K562 (cell line): ENCODE measurements around the gene LETM1. TPM values are rescaled to one million over a fixed set of nuclear protein-coding genes. Genes with fewer than 3 reads are reported as not detected.

ENCODE experiments used
- ATAC-seq: fragments of 200-7000 bp; cut with Tn5 transposase; 3 replicates; pipeline ENCODE4 v1.9.1; 2020; ENCODE audit warnings: moderate library complexity
- BruUV-seq: library from RNA; stranded (reverse); fragments of 400-500 nt; replicated peaks from 2 replicates; lab custom pipeline; 2021; lab: Mats Ljungman, UMichigan
- CTCF ChIA-PET: fragments of 300-600 bp; formaldehyde crosslinking; extraction: SDS; loops from one replicate; lab custom pipeline; 2021; ENCODE audit warnings: low intra/inter-chr PET ratio; lab: Yijun Ruan, JAX
- POLR2A ChIA-PET: fragments of 300-600, 350-650 bp; sonication (Branson Sonifier 250); formaldehyde crosslinking; extraction: SDS; loops from one replicate; lab custom pipeline; 2021; ENCODE audit warnings: antibody characterized with exemption, inconsistent platforms; lab: Yijun Ruan, JAX
- DNase-seq, 4 experiments: peaks; one replicate each; pipeline versions ENCODE4 v3.0.0 to v3.0.0-alpha.2; 2011 to 2018; ENCODE audit warnings: low spot score in 3 of 4, mixed read lengths in 3 of 4; ENCODE audit errors: extremely low read depth in 1 of 4
- FAIRE-seq: peaks from 2 replicates; lab custom pipeline; 2011; peaks lifted over from hg19 to GRCh38; lab: Jason Lieb, UNC
- H2AFZ ChIP-seq: 2 replicates; pipeline ENCODE4 v1.6.0; 2011; ENCODE audit warnings: low read depth, low read length, control low read depth, inconsistent platforms
- H3K27ac ChIP-seq: fragments of 200-600 bp; 3 replicates; pipeline ENCODE4 v1.8.0; 2011; ENCODE audit warnings: low read depth, mild to moderate bottlenecking, control low read depth, inconsistent platforms, low read length, moderate library complexity, mixed read lengths; ENCODE audit errors: extremely low read depth
- H3K27me3 ChIP-seq, 2 experiments: fragments of 300-600 bp in 1 of 2; 2 replicates in 1 of 2; 3 replicates in 1 of 2; pipeline versions ENCODE4 v1.6.0 to v1.8.0; 2011; ENCODE audit warnings: inconsistent platforms in 2 of 2, low read length in 2 of 2, mild to moderate bottlenecking in 1 of 2, mixed read lengths in 1 of 2, moderate library complexity in 1 of 2; ENCODE audit not compliant: control insufficient read depth in 2 of 2, insufficient read depth in 2 of 2
- H3K36me3 ChIP-seq: fragments of 300-600 bp; 3 replicates; pipeline ENCODE4 v1.8.0; 2011; ENCODE audit warnings: mild to moderate bottlenecking, low read length, inconsistent platforms; ENCODE audit not compliant: control insufficient read depth, insufficient read depth
- H3K4me1 ChIP-seq, 2 experiments: fragments of 200-600 bp in 1 of 2; replicated peaks in 1 of 2; 2 replicates in 1 of 2; 3 replicates in 1 of 2; pipeline versions ENCODE4 v1.5.1 to v1.8.0; 2011; ENCODE audit warnings: inconsistent platforms in 2 of 2, low read length in 2 of 2, mild to moderate bottlenecking in 1 of 2, mixed read lengths in 1 of 2, moderate library complexity in 1 of 2; ENCODE audit not compliant: control insufficient read depth in 2 of 2, insufficient read depth in 2 of 2
- H3K4me2 ChIP-seq: 2 replicates; pipeline ENCODE4 v1.6.1; 2011; ENCODE audit warnings: low read length, control low read depth, inconsistent platforms, mixed read lengths; ENCODE audit not compliant: insufficient read depth
- H3K4me3 ChIP-seq: fragments of 200-600 bp; sonication (generic), shearing (Covaris generic); 2 replicates; pipeline ENCODE4 v1.5.1; 2016; ENCODE audit warnings: control low read depth, inconsistent platforms
- H3K79me2 ChIP-seq: fragments of 200-600 bp; 3 replicates; pipeline ENCODE4 v1.8.0; 2011; ENCODE audit warnings: low read length, inconsistent platforms; ENCODE audit not compliant: control insufficient read depth, insufficient read depth
- H3K9ac ChIP-seq, 2 experiments: 2 replicates each; pipeline versions ENCODE4 v1.6.0 to v1.6.1; 2011; ENCODE audit warnings: low read depth in 2 of 2, low read length in 2 of 2, control low read depth in 1 of 2, inconsistent platforms in 1 of 2, mild to moderate bottlenecking in 1 of 2, mixed read lengths in 1 of 2; ENCODE audit not compliant: insufficient read depth in 1 of 2
- H3K9me1 ChIP-seq: one replicate; pipeline ENCODE4 v1.6.0; 2011; ENCODE audit warnings: inconsistent platforms, mild to moderate bottlenecking, low read length, moderate library complexity; ENCODE audit not compliant: control insufficient read depth, insufficient read depth
- H3K9me3 ChIP-seq: replicated peaks from 2 replicates; pipeline ENCODE4 v1.5.1; 2011; ENCODE audit warnings: low read depth, low read length, inconsistent platforms; ENCODE audit not compliant: control insufficient read depth, insufficient read depth
- H4K20me1 ChIP-seq: replicated peaks from 2 replicates; pipeline ENCODE4 v1.6.1; 2011; ENCODE audit warnings: low read length, inconsistent platforms, mixed read lengths; ENCODE audit not compliant: control insufficient read depth, insufficient read depth
- CCNT2 ChIP-seq: IDR thresholded peaks from 2 replicates; pipeline ENCODE4 v1.6.1; 2011; ENCODE audit warnings: borderline replicate concordance, low read depth, mild to moderate bottlenecking, moderate library complexity, mixed read lengths, low read length; ENCODE audit not compliant: insufficient read length; ENCODE audit errors: extremely low read depth
- CEBPB ChIP-seq: fragments of 450-650 bp; IDR thresholded peaks from 2 replicates; pipeline ENCODE4 v1.6.1; 2016; ENCODE audit warnings: missing genetic modification characterization, missing compliant biosample characterization
- ERF ChIP-seq: fragments of 450-650 bp; formaldehyde crosslinking; IDR thresholded peaks from 2 replicates; pipeline ENCODE4 v1.4.0; 2020; ENCODE audit warnings: mild to moderate bottlenecking, mixed read lengths
- MTF1 ChIP-seq: fragments of 250-450 bp; sonication (Bioruptor Pico); IDR thresholded peaks from 2 replicates; pipeline ENCODE4 v1.9.0; 2021; ENCODE audit warnings: moderate library complexity, mild to moderate bottlenecking, inconsistent platforms, borderline replicate concordance
- SP2 ChIP-seq: IDR thresholded peaks from 2 replicates; pipeline ENCODE4 v1.6.1; 2011; ENCODE audit warnings: mild to moderate bottlenecking, low read depth, low read length, moderate library complexity; ENCODE audit not compliant: poor library complexity, severe bottlenecking; ENCODE audit errors: extremely low read depth
- TBL1XR1 ChIP-seq, 2 experiments: IDR thresholded peaks; 2 replicates each; pipeline ENCODE4 v1.6.1; 2012; ENCODE audit warnings: improper control_type of control experiment in 2 of 2, low read length in 2 of 2, mild to moderate bottlenecking in 1 of 2
- XRCC5 ChIP-seq: fragments of 200-400 bp; formaldehyde crosslinking; IDR thresholded peaks from 2 replicates; pipeline ENCODE4 v1.6.1; 2017; ENCODE audit warnings: low read depth, mild to moderate bottlenecking, low read length
- ZNF133 ChIP-seq: fragments of 250-450 bp; sonication (Bioruptor Pico); IDR thresholded peaks from 2 replicates; pipeline ENCODE4 v1.4.0; 2020; ENCODE audit warnings: mild to moderate bottlenecking
- ZNF197 ChIP-seq: fragments of 200-800 bp; sonication (Bioruptor generic); IDR thresholded peaks from 2 replicates; pipeline ENCODE4 v1.6.1; 2016; ENCODE audit warnings: low read depth, missing genetic modification characterization, missing compliant biosample characterization
- ZNF324 ChIP-seq: fragments of 250-450 bp; sonication (Bioruptor Pico); IDR thresholded peaks from 2 replicates; pipeline ENCODE4 v1.4.0; 2020; ENCODE audit warnings: mild to moderate bottlenecking
- ZNF41 ChIP-seq: fragments of 250-450 bp; sonication (Bioruptor Pico); conservative IDR thresholded peaks from 2 replicates; pipeline ENCODE4 v1.4.0; 2020; ENCODE audit warnings: mild to moderate bottlenecking
- WGBS: fragments of 100-300 bp; shearing (Covaris generic); methylation state at CpG from one replicate; pipeline ENCODE4 v1.1.6; 2016; ENCODE audit warnings: low coverage, mixed read lengths; ENCODE audit not compliant: insufficient coverage; ENCODE audit errors: missing lambda C conversion rate; 5-methylcytosine and 5-hydroxymethylcytosine counted together
- in situ Hi-C: fragments of 300-500 bp; cut with MboI; formaldehyde crosslinking; loops from 4 replicates; pipeline ENCODE4 v1.15.0; 2018; ENCODE audit warnings: inconsistent platforms, mixed read lengths
- intact Hi-C: fragments of 100-400 bp; cut with micrococcal nuclease; formaldehyde crosslinking; loops from 2 replicates; pipeline ENCODE4 v1.14.2; 2022
- polyA plus RNA-seq, 8 experiments: library from polyadenylated mRNA; depleted of rRNA in 4 of 8; stranded (reverse) in 5 of 8; unstranded in 3 of 8; fragments of >200 nt; fragmentation: Nextera tagmentation in 2 of 8; fragmentation: Illumina TruSeq in 1 of 8; extraction: Ambion mirVana in 2 of 8; extraction: Trizol in 1 of 8; gene quantifications; 2 replicates each; pipeline versions ENCODE4 v1.2.1 to v1.2.3, GENCODE V29; 2011 to 2014; ENCODE audit warnings: inconsistent platforms in 1 of 8, missing spikeins in 1 of 8
- total RNA-seq, 7 experiments: library from RNA; depleted of rRNA in 6 of 7; stranded (reverse); fragments of >200 nt in 6 of 7; fragmentation: Illumina TruSeq in 2 of 7; extraction: Trizol in 2 of 7; gene quantifications; 2 replicates each; pipeline versions ENCODE4 v1.2.1 to v1.2.3, GENCODE V29; 2011 to 2021; ENCODE audit warnings: low replicate concordance in 1 of 7
- TF ChIP-seq, protein P1 (sequence below), 2 experiments: fragments of 450-650 bp in 1 of 2; IDR thresholded peaks; 2 replicates each; pipeline ENCODE4 v1.6.1; 2011 to 2017; ENCODE audit warnings: low read depth in 2 of 2, antibody characterized with exemption in 1 of 2, borderline replicate concordance in 1 of 2, low read length in 1 of 2, mild to moderate bottlenecking in 1 of 2, mixed read lengths in 1 of 2; ENCODE audit not compliant: control insufficient read depth in 1 of 2
- TF ChIP-seq, protein P2 (sequence below): fragments of 200-800 bp; sonication (Bioruptor generic); IDR thresholded peaks from 2 replicates; pipeline ENCODE4 v1.6.1; 2016; ENCODE audit warnings: missing genetic modification characterization, missing compliant biosample characterization

Gene LETM1
- total and polyA plus RNA-seq, 9 of the 15 experiments (the other 6 are each of a cell fraction or from before 2014, with no cell fraction given): 3.9 to 109 (median 35.0) TPM

DNA sequence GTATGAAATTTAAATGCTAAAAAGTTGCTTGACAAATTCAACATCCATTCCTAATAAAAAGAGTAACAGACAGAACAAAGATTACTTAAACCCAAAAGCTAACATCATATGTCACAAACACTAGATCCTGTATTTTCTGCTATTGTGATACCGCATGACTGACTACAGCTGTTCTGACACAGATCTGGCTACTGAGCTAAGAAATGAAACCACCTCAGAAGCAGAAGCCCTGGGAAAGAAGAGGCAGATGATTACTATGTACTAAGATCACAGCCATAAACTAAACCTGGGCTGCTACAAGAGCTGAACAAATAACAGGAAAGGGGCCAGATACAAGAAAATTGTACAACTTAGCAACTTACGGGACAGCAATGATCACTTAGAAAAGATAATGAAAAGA, 9.4 kb downstream of the LETM1 start:
- Histone ChIP-seq H3K4me3 (no peak overlapping the region), H3K9me1 (no peaks in the 10 kb centered on the region), H3K79me2 (peaks cover 77% of the 10 kb centered on the region), H3K4me1 (peaks cover 3 to 16% of the 10 kb centered on the region in 2 experiments; a peak in 4 of 5 replicates), H2AFZ (no peak overlapping the region), H3K27ac (no peak overlapping the region), H4K20me1 (peaks cover 18% of the 10 kb centered on the region), H3K27me3 (no peaks in the 10 kb centered on the region), H3K36me3 (peaks cover 75% of the 10 kb centered on the region), H3K4me2 (no peak overlapping the region), H3K9ac (no peak overlapping the region), H3K9me3 (no peaks in the 10 kb centered on the region)
- in situ Hi-C loops (no loop called here), intact Hi-C loops (no loop called here)
- WGBS: 91% methylated on average over 2 of the region's 2 CpGs
- DNase-seq (no peak), FAIRE-seq (no peak), ATAC-seq (no peak)
- no TSS peak for BruUV-seq
- ChIA-PET CTCF (no interaction called here), POLR2A (interaction anchor here (0.6 to 2.1 kb wide), 5 partner anchors 11 to 1107 kb away, joined by 3 to 4 read pairs (median 3); no protein-coding TSS in a partner anchor)
- TF ChIP-seq, protein P1, sequence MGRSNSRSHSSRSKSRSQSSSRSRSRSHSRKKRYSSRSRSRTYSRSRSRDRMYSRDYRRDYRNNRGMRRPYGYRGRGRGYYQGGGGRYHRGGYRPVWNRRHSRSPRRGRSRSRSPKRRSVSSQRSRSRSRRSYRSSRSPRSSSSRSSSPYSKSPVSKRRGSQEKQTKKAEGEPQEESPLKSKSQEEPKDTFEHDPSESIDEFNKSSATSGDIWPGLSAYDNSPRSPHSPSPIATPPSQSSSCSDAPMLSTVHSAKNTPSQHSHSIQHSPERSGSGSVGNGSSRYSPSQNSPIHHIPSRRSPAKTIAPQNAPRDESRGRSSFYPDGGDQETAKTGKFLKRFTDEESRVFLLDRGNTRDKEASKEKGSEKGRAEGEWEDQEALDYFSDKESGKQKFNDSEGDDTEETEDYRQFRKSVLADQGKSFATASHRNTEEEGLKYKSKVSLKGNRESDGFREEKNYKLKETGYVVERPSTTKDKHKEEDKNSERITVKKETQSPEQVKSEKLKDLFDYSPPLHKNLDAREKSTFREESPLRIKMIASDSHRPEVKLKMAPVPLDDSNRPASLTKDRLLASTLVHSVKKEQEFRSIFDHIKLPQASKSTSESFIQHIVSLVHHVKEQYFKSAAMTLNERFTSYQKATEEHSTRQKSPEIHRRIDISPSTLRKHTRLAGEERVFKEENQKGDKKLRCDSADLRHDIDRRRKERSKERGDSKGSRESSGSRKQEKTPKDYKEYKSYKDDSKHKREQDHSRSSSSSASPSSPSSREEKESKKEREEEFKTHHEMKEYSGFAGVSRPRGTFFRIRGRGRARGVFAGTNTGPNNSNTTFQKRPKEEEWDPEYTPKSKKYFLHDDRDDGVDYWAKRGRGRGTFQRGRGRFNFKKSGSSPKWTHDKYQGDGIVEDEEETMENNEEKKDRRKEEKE (IDR thresholded peaks at IDR 0.05; ENCODE audit: borderline replicate concordance in 1 of 2, control insufficient read depth in 1 of 2, low read depth in 2 of 2, low read length in 1 of 2): no peak
- no peak for TF ChIP-seq MTF1 (CRISPR knock-in tag)
- TF ChIP-seq ZNF197: no peak
- TF ChIP-seq CEBPB (tag): no peak
- TF ChIP-seq, protein P2, sequence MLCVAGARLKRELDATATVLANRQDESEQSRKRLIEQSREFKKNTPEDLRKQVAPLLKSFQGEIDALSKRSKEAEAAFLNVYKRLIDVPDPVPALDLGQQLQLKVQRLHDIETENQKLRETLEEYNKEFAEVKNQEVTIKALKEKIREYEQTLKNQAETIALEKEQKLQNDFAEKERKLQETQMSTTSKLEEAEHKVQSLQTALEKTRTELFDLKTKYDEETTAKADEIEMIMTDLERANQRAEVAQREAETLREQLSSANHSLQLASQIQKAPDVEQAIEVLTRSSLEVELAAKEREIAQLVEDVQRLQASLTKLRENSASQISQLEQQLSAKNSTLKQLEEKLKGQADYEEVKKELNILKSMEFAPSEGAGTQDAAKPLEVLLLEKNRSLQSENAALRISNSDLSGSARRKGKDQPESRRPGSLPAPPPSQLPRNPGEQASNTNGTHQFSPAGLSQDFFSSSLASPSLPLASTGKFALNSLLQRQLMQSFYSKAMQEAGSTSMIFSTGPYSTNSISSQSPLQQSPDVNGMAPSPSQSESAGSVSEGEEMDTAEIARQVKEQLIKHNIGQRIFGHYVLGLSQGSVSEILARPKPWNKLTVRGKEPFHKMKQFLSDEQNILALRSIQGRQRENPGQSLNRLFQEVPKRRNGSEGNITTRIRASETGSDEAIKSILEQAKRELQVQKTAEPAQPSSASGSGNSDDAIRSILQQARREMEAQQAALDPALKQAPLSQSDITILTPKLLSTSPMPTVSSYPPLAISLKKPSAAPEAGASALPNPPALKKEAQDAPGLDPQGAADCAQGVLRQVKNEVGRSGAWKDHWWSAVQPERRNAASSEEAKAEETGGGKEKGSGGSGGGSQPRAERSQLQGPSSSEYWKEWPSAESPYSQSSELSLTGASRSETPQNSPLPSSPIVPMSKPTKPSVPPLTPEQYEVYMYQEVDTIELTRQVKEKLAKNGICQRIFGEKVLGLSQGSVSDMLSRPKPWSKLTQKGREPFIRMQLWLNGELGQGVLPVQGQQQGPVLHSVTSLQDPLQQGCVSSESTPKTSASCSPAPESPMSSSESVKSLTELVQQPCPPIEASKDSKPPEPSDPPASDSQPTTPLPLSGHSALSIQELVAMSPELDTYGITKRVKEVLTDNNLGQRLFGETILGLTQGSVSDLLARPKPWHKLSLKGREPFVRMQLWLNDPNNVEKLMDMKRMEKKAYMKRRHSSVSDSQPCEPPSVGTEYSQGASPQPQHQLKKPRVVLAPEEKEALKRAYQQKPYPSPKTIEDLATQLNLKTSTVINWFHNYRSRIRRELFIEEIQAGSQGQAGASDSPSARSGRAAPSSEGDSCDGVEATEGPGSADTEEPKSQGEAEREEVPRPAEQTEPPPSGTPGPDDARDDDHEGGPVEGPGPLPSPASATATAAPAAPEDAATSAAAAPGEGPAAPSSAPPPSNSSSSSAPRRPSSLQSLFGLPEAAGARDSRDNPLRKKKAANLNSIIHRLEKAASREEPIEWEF (CRISPR knock-in tag): no peak
- no peak for TF ChIP-seq TBL1XR1 (IDR thresholded peaks at IDR 0.05; ENCODE audit: low read length in 2 of 2)
- no peak for TF ChIP-seq XRCC5
- TF ChIP-seq ZNF133 (CRISPR knock-in tag): no peak
- no peak for TF ChIP-seq ZNF41 (CRISPR knock-in tag)
- TF ChIP-seq SP2: no peak
- TF ChIP-seq ZNF324 (CRISPR knock-in tag): no peak
- no peak for TF ChIP-seq CCNT2
- no peak for TF ChIP-seq ERF
